Lower lobe of right lung (tissue), 2 donors: ENCODE measurements around the gene NTM. TPM values are rescaled to one million over a fixed set of nuclear protein-coding genes. Genes with fewer than 3 reads are reported as not detected.

Experiments used
- ATAC-seq, 2 donors: fragments of 200-7000 bp; cut with Tn5 transposase; one replicate each; pipeline ENCODE4 v1.9.1; 2020 to 2022; ENCODE audit warnings: mild to moderate bottlenecking in 2 of 2, moderate library complexity in 2 of 2
- DNase-seq: peaks from one replicate; pipeline ENCODE4 v3.0.0-alpha.2; 2020
- H3K27ac ChIP-seq: fragments of 200-600 bp; one replicate; pipeline ENCODE4 v1.8.0; 2022
- H3K27me3 ChIP-seq: fragments of 200-600 bp; one replicate; pipeline ENCODE4 v1.8.0; 2022; ENCODE audit warnings: low read depth
- H3K36me3 ChIP-seq: fragments of 200-600 bp; one replicate; pipeline ENCODE4 v1.8.0; 2022; ENCODE audit warnings: mild to moderate bottlenecking
- H3K4me1 ChIP-seq: fragments of 200-600 bp; one replicate; pipeline ENCODE4 v1.8.0; 2022
- H3K4me3 ChIP-seq: fragments of 200-600 bp; one replicate; pipeline ENCODE4 v1.8.0; 2022; ENCODE audit warnings: mild to moderate bottlenecking
- H3K9me3 ChIP-seq: fragments of 200-600 bp; one replicate; pipeline ENCODE4 v1.8.0; 2022
- CTCF ChIP-seq: fragments of 200-600 bp; IDR thresholded peaks from one replicate; pipeline ENCODE4 v1.8.0; 2022; ENCODE audit warnings: antibody characterized with exemption, mild to moderate bottlenecking
- intact Hi-C: fragments of 100-400 bp; cut with DNase I; formaldehyde crosslinking; loops from one replicate; pipeline ENCODE4 v1.11.0; 2022
- total RNA-seq: library from RNA; stranded (reverse); fragmentation: NEBNext Ultra II Directional; extraction: Animal tissue kit (Norgen Biotek cat#: 25700); gene quantifications from one replicate; pipeline ENCODE4 v1.2.1, GENCODE V29; 2021
- donor health status: DM: no; HTN: yes; CAD: no; lungs with severe emphysema.

Gene NTM
- total RNA-seq, 1 donor from 2014 or later = 2.3 TPM

- no peak for TF ChIP-seq CTCF
- H3K9me3 ChIP-seq = no peaks in the 10 kb centered on the region
- ATAC-seq (peak in 1 of 2 donors; percentile 26), DNase-seq (no peak)
- H3K4me3 ChIP-seq = no peak overlapping the region
- no peaks in the 10 kb centered on the region for H3K27me3 ChIP-seq
- intact Hi-C loops = no loop called here
- no peak overlapping the region for H3K27ac ChIP-seq
- H3K36me3 ChIP-seq = no peaks in the 10 kb centered on the region
- H3K4me1 ChIP-seq = no peaks in the 10 kb centered on the region
These were observed 554.2 kb downstream of the NTM start for GRCh38 chr11:131924457-131925201.

DNA sequence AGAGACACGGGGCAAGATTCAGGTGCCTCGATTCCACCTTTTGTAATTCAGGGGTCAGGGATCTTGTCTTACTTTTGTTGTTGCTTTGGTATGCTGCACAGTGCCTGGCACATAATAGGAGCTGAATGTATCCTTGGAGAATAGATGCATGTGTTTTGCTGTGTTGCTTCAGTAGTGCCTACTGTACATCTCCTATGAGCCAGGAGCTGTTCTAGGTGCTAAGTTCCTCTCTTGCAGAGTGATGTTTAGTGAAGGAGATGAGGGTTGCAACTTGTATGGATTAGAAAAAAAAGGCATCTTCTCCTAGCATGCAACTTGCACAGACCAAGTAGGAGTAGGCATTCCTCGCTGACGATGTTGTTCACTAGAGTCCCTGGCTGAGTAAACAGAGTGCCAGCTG lies 555.4 kb downstream of the NTM start:
- no peak for TF ChIP-seq CTCF
- Histone ChIP-seq H3K36me3 (no peaks in the 10 kb centered on the region), H3K4me1 (no peaks in the 10 kb centered on the region), H3K27me3 (no peaks in the 10 kb centered on the region), H3K9me3 (no peaks in the 10 kb centered on the region), H3K27ac (no peak overlapping the region), H3K4me3 (no peak overlapping the region)
- ATAC-seq = no peak
- intact Hi-C loops = no loop called here
- DNase-seq = no peak

- DNase-seq (peak; percentile 57), ATAC-seq (peak; percentile 55 to 75)
- Histone ChIP-seq H3K27ac (no peak overlapping the region), H3K9me3 (no peaks in the 10 kb centered on the region), H3K4me3 (no peak overlapping the region), H3K4me1 (no peaks in the 10 kb centered on the region), H3K27me3 (no peaks in the 10 kb centered on the region), H3K36me3 (no peaks in the 10 kb centered on the region)
- intact Hi-C loops = no loop called here
- no peak for TF ChIP-seq CTCF
These were observed 558.6 kb downstream of the NTM start for GRCh38 chr11:131928992-131929391.

GRCh38 chr11:131932584-131933325 lies 562.3 kb downstream of the NTM start:
- no peaks in the 10 kb centered on the region for H3K27me3 ChIP-seq

DNA sequence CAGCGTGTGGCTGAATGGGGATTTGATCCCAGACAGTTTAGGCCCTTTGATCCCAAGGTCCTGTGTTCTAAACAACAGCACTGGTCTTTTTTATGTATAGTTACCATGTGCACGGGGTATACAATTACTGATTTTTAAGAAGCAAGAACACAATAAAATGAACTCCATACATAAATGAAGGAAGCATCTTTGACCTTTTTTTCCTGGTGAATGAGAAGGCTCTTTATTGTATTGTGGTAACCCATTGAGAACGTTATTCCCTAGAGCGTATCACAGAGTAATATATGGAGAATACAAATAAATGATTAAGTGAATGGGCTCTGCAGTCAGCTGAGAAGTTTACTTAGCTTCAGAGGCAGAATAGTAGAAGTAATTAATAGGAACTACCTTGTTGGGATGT lies 563.6 kb downstream of the NTM start:
- intact Hi-C loops = no loop called here
- H3K27ac ChIP-seq = no peak overlapping the region
- no peak overlapping the region for H3K4me3 ChIP-seq
- no peak for TF ChIP-seq CTCF
- no peaks in the 10 kb centered on the region for H3K27me3 ChIP-seq
- ATAC-seq (no peak), DNase-seq (no peak)
- H3K9me3 ChIP-seq = no peaks in the 10 kb centered on the region
- no peaks in the 10 kb centered on the region for H3K36me3 ChIP-seq
- no peaks in the 10 kb centered on the region for H3K4me1 ChIP-seq

More at GRCh38 chr11:131932584-131933325, 562.3 kb downstream of the NTM start:
- intact Hi-C loops = no loop called here
- Histone ChIP-seq H3K4me1 (no peaks in the 10 kb centered on the region), H3K9me3 (no peaks in the 10 kb centered on the region), H3K4me3 (no peak overlapping the region), H3K36me3 (no peaks in the 10 kb centered on the region), H3K27ac (no peak overlapping the region)
- no peak for TF ChIP-seq CTCF
- ATAC-seq (no peak), DNase-seq (no peak)
